HG02885 (cell line): ENCODE results near the gene BARHL1.
"Not testable (repeated sequence)": the region's sequence is repeated elsewhere in the genome, so short reads cannot be mapped to it uniquely, and the experiment has no call there.

ENCODE experiments used
- ATAC-seq: cut with Tn5 transposase; IDR thresholded peaks from one replicate; pipeline ENCODE4 v1.9.1; 2021; ENCODE audit warnings: mild to moderate bottlenecking; ENCODE audit not compliant: unreplicated experiment, poor library complexity

The BARHL1 gene

GRCh38 chr9:132555528-132555927, 26.9 kb upstream of the BARHL1 start:
- no peak for ATAC-seq

- ATAC-seq, result no peak
Measured at GRCh38 chr9:132556235-132556634, 26.2 kb upstream of the BARHL1 start.

- ATAC-seq, result no peak
Measured at GRCh38 chr9:132556714-132557113, 25.7 kb upstream of the BARHL1 start.

GRCh38 chr9:132557159-132557558, 25.2 kb upstream of the BARHL1 start:
- ATAC-seq, result no peak

- no peak for ATAC-seq
Measured at GRCh38 chr9:132559711-132560110, 22.7 kb upstream of the BARHL1 start.

GRCh38 chr9:132560616-132561202, 21.7 kb upstream of the BARHL1 start:
- no peak for ATAC-seq

GRCh38 chr9:132562306-132562573, 20.2 kb upstream of the BARHL1 start:
- ATAC-seq, result no peak

GRCh38 chr9:132564526-132564925, 17.9 kb upstream of the BARHL1 start:
- no peak for ATAC-seq

- not testable (repeated sequence) for ATAC-seq
Measured at GRCh38 chr9:132568787-132569186, 13.6 kb upstream of the BARHL1 start.

GRCh38 chr9:132571806-132572600, 10.4 kb upstream of the BARHL1 start:
- ATAC-seq, result no peak

- no peak for ATAC-seq
Measured at GRCh38 chr9:132572921-132573320, 9.5 kb upstream of the BARHL1 start.

- ATAC-seq, result no peak
Measured at GRCh38 chr9:132575005-132575609, 7.3 kb upstream of the BARHL1 start.

GRCh38 chr9:132575811-132576210, 6.6 kb upstream of the BARHL1 start:
- ATAC-seq, result no peak

GRCh38 chr9:132577119-132577518, 5.3 kb upstream of the BARHL1 start:
- no peak for ATAC-seq

- no peak for ATAC-seq
Measured at GRCh38 chr9:132578367-132578932, 4.0 kb upstream of the BARHL1 start.

- ATAC-seq, result no peak
Measured at GRCh38 chr9:132579427-132579798, 3.0 kb upstream of the BARHL1 start.

- ATAC-seq, result no peak
Measured at GRCh38 chr9:132582786-132583583, 579 bp downstream of the BARHL1 start.

GRCh38 chr9:132583584-132584304, 1.3 kb downstream of the BARHL1 start:
- ATAC-seq, result no peak

- ATAC-seq, result no peak
Measured at GRCh38 chr9:132584601-132585560, 2.5 kb downstream of the BARHL1 start.
